HepG2 (cell line): Measurements from ENCODE around the gene RASD1. TPM values are rescaled to one million over a fixed set of nuclear protein-coding genes. Genes with fewer than 3 reads are reported as not detected.

Experiments
- CENPBD1 ChIP-seq: sonication (generic); formaldehyde crosslinking; IDR thresholded peaks from 2 replicates; pipeline ENCODE4 v1.8.0; 2022; ENCODE audit warnings: missing genetic modification reagents, low read depth, mild to moderate bottlenecking, borderline replicate concordance
- MATR3 ChIP-seq: sonication (generic); formaldehyde crosslinking; IDR thresholded peaks from 2 replicates; pipeline ENCODE4 v1.4.0; 2020; ENCODE audit warnings: missing genetic modification reagents
- NKX3-1 ChIP-seq: sonication (generic); formaldehyde crosslinking; IDR thresholded peaks from 2 replicates; pipeline ENCODE4 v1.5.0; 2020; ENCODE audit warnings: missing genetic modification reagents
- REXO4 ChIP-seq: sonication (generic); formaldehyde crosslinking; IDR thresholded peaks from 2 replicates; pipeline ENCODE4 v1.8.0; 2022; ENCODE audit warnings: missing genetic modification reagents, mild to moderate bottlenecking, borderline replicate concordance
- SAFB2 ChIP-seq: sonication (generic); formaldehyde crosslinking; IDR thresholded peaks from 2 replicates; pipeline ENCODE4 v1.5.1; 2020; ENCODE audit warnings: missing genetic modification reagents, low read depth, mild to moderate bottlenecking, borderline replicate concordance
- SIX1 ChIP-seq: sonication (generic); formaldehyde crosslinking; IDR thresholded peaks from 2 replicates; pipeline ENCODE4 v1.4.0; 2020; ENCODE audit warnings: missing genetic modification reagents, borderline replicate concordance
- TERF1 ChIP-seq: sonication (generic); formaldehyde crosslinking; IDR thresholded peaks from 2 replicates; pipeline ENCODE4 v1.8.0; 2022; ENCODE audit warnings: mild to moderate bottlenecking, missing genetic modification reagents, moderate library complexity
- TOE1 ChIP-seq: sonication (generic); formaldehyde crosslinking; IDR thresholded peaks from 2 replicates; pipeline ENCODE4 v1.4.0; 2020; ENCODE audit warnings: mild to moderate bottlenecking, missing genetic modification reagents
- ZFP36L1 ChIP-seq: sonication (generic); formaldehyde crosslinking; IDR thresholded peaks from 2 replicates; pipeline ENCODE4 v1.8.0; 2022; ENCODE audit warnings: mild to moderate bottlenecking, missing genetic modification reagents, moderate library complexity
- ZFP82 ChIP-seq: sonication (generic); formaldehyde crosslinking; IDR thresholded peaks from 2 replicates; pipeline ENCODE4 v1.5.1; 2020; ENCODE audit warnings: mild to moderate bottlenecking, missing genetic modification reagents, borderline replicate concordance
- ZNF276 ChIP-seq: sonication (generic); formaldehyde crosslinking; IDR thresholded peaks from 2 replicates; pipeline ENCODE4 v1.4.0; 2020; ENCODE audit warnings: mild to moderate bottlenecking, low read depth, missing genetic modification reagents
- ZNF775 ChIP-seq: sonication (generic); formaldehyde crosslinking; IDR thresholded peaks from 2 replicates; pipeline ENCODE4 v1.4.0; 2020; ENCODE audit warnings: missing genetic modification reagents, mild to moderate bottlenecking, moderate library complexity, borderline replicate concordance
- polyA plus RNA-seq, 8 experiments: library from polyadenylated mRNA; depleted of rRNA in 3 of 8; stranded (reverse) in 7 of 8; unstranded in 1 of 8; fragments of >200 nt; fragmentation: Illumina TruSeq in 4 of 8; extraction: Trizol in 4 of 8; gene quantifications; 2 replicates each; pipeline versions ENCODE4 v1.2.1 to v1.2.3, GENCODE V29; 2011 to 2016; ENCODE audit warnings: low read depth in 4 of 8, missing spikeins in 1 of 8, mixed read lengths in 1 of 8; ENCODE audit not compliant: insufficient read depth in 1 of 8
- total RNA-seq, 5 experiments: library from RNA; depleted of rRNA; stranded (reverse); fragments of >200 nt; fragmentation: Illumina TruSeq; extraction: Trizol; gene quantifications; 2 replicates each; pipeline ENCODE4 v1.2.3, GENCODE V29; 2016; ENCODE audit warnings: low read depth in 1 of 5

RASD1 gene
- total and polyA plus RNA-seq, 2 of the 13 experiments (the other 11 are each of a cell fraction or from before 2014, with no cell fraction given), result 1.6 to 4.2 TPM

GRCh38 chr17:17462048-17462824, 34.0 kb downstream of the RASD1 start (continued):
- TF ChIP-seq ZNF276 (no peak), SIX1 (CRISPR knock-in tag) (peak; percentile 55; the same call in 1 of the 2 replicates), REXO4 (CRISPR knock-in tag) (no peak), NKX3-1 (no peak), ZFP36L1 (CRISPR knock-in tag) (no peak), SAFB2 (CRISPR knock-in tag) (0 out of 2 replicates have a peak, but pooled peaks have one; percentile 18), CENPBD1 (CRISPR knock-in tag) (no peak), ZFP82 (no peak), ZNF775 (CRISPR knock-in tag) (no peak), TOE1 (CRISPR knock-in tag) (no peak), TERF1 (CRISPR knock-in tag) (no peak), MATR3 (CRISPR knock-in tag) (no peak)
